Camera-type eye (tissue), 1 donor: Measurements from ENCODE around the gene KCNS3. TPM values are rescaled to one million over a fixed set of nuclear protein-coding genes. Genes with fewer than 3 reads are reported as not detected.

Source experiments
- total RNA-seq: library from RNA; depleted of rRNA; stranded (reverse); fragments of >200 nt; gene quantifications from one replicate; pipeline ENCODE4 v1.2.3, GENCODE V29; 2014

KCNS3 gene
- 10.9 TPM for total RNA-seq

GRCh38 chr2:17878281-17879136, at the start of gene KCNS3:
Gene KCNS3, plus strand, starts transcription at chr2:17878667. Its CDS starts 52,342 bp downstream, at chr2:17931009.

Other genes with a start within 250 kb of the KCNS3 start
- 54.1 TPM for gene SMC6, start 124.9 kb upstream of the KCNS3 start, total RNA-seq
- gene GEN1, start 124.5 kb upstream of the KCNS3 start, total RNA-seq: 11.9 TPM
- gene MSGN1, start 62.2 kb upstream of the KCNS3 start, total RNA-seq: not detected